Neural progenitor cell (in vitro differentiated cells): Measurements from ENCODE around the gene LZTS2. TPM values are rescaled to one million over a fixed set of nuclear protein-coding genes. Genes with fewer than 3 reads are reported as not detected.

Experiments
- DNase-seq: peaks from one replicate; pipeline ENCODE4 v3.0.0-alpha.2; 2016; ENCODE audit warnings: low spot score
- H2AFZ ChIP-seq: fragments of 200-600 bp; sonication (generic); replicated peaks from 2 replicates; pipeline ENCODE4 v1.6.1; 2016; ENCODE audit warnings: antibody characterized with exemption
- H3F3A ChIP-seq: fragments of 200-600 bp; sonication (generic); 2 replicates; pipeline ENCODE4 v1.6.1; 2016; ENCODE audit warnings: antibody characterized with exemption, low read depth
- H3K27ac ChIP-seq: fragments of 200-600 bp; sonication (generic); 2 replicates; pipeline ENCODE4 v1.5.1; 2016; ENCODE audit warnings: mild to moderate bottlenecking
- H3K27me3 ChIP-seq: fragments of 200-600 bp; sonication (generic); 2 replicates; pipeline ENCODE4 v1.6.1; 2016; ENCODE audit warnings: mild to moderate bottlenecking, moderate library complexity
- H3K36me3 ChIP-seq: fragments of 200-600 bp; sonication (generic); 2 replicates; pipeline ENCODE4 v1.5.1; 2016
- H3K4me1 ChIP-seq: fragments of 200-600 bp; sonication (generic); 2 replicates; pipeline ENCODE4 v1.6.1; 2016; ENCODE audit warnings: mixed run types
- H3K4me2 ChIP-seq: fragments of 200-600 bp; sonication (generic); 2 replicates; pipeline ENCODE4 v1.6.1; 2016
- H3K4me3 ChIP-seq: fragments of 200-600 bp; sonication (generic); 2 replicates; pipeline ENCODE4 v1.5.1; 2016
- H3K79me2 ChIP-seq: fragments of 200-600 bp; sonication (generic); 2 replicates; pipeline ENCODE4 v1.6.1; 2016; ENCODE audit warnings: low read depth
- H3K9ac ChIP-seq: fragments of 200-600 bp; sonication (generic); 2 replicates; pipeline ENCODE4 v1.6.1; 2016
- H3K9me3 ChIP-seq: fragments of 200-600 bp; sonication (generic); 2 replicates; pipeline ENCODE4 v1.5.1; 2016; ENCODE audit warnings: low read depth
- H4K20me1 ChIP-seq: fragments of 200-600 bp; sonication (generic); 2 replicates; pipeline ENCODE4 v1.6.1; 2016; ENCODE audit warnings: low read depth
- H3K27ac Mint-ChIP-seq: 3 replicates; pipeline ENCODE4 v1.8.0; 2021; ENCODE audit warnings: mixed read lengths
- H3K27me3 Mint-ChIP-seq: 2 replicates; pipeline ENCODE4 v1.8.0; 2022; ENCODE audit warnings: low read depth, mild to moderate bottlenecking, inconsistent platforms, moderate library complexity, mixed read lengths; ENCODE audit not compliant: insufficient read depth
- H3K36me3 Mint-ChIP-seq: 3 replicates; pipeline ENCODE4 v1.8.0; 2021; ENCODE audit warnings: mixed read lengths
- H3K4me1 Mint-ChIP-seq: 3 replicates; pipeline ENCODE4 v1.8.0; 2021; ENCODE audit warnings: mixed read lengths
- H3K4me3 Mint-ChIP-seq: 3 replicates; pipeline ENCODE4 v1.8.0; 2021; ENCODE audit warnings: mild to moderate bottlenecking, moderate library complexity, mixed read lengths
- H3K9me3 Mint-ChIP-seq: 3 replicates; pipeline ENCODE4 v1.8.0; 2020; ENCODE audit warnings: mixed read lengths
- CTCF ChIP-seq: fragments of 200-600 bp; sonication (generic); IDR thresholded peaks from 2 replicates; pipeline ENCODE4 v1.5.1; 2017; ENCODE audit warnings: antibody characterized with exemption, mild to moderate bottlenecking
- EZH2 ChIP-seq: fragments of 200-600 bp; sonication (generic); IDR thresholded peaks from 2 replicates; pipeline ENCODE4 v1.6.1; 2017; ENCODE audit warnings: antibody characterized with exemption, mild to moderate bottlenecking, moderate library complexity
- EZH2phosphoT487 ChIP-seq: fragments of 200-600 bp; sonication (generic); IDR thresholded peaks from 2 replicates; pipeline ENCODE4 v1.6.1; 2017; ENCODE audit warnings: antibody characterized with exemption
- total RNA-seq: library from RNA; depleted of rRNA; stranded (reverse); fragments of >200 nt; gene quantifications from 2 replicates; pipeline ENCODE4 v1.2.3, GENCODE V29; 2015; ENCODE audit warnings: low replicate concordance

Gene LZTS2
- total RNA-seq, 1 donor from 2014 or later, result 34.7 TPM

- no peak overlapping the region for H3K9ac ChIP-seq
- Mint-ChIP-seq H3K36me3 (no peaks in the 10 kb centered on the region), H3K4me3 (no peak overlapping the region), H3K27me3 (peaks cover 33% of the 10 kb centered on the region), H3K9me3 (no peaks in the 10 kb centered on the region), H3K27ac (no peak overlapping the region), H3K4me1 (peaks cover 24% of the 10 kb centered on the region)
- no peak overlapping the region for H2AFZ ChIP-seq
- no peak for TF ChIP-seq CTCF
- TF ChIP-seq EZH2phosphoT487, result no peak
- no peak for TF ChIP-seq EZH2
- peak overlapping the region; percentile 62 for H3K4me2 ChIP-seq
- no peak overlapping the region for H3K27ac ChIP-seq
- DNase-seq, result no peak
- H3K36me3 ChIP-seq, result no peaks in the 10 kb centered on the region
- H4K20me1 ChIP-seq, result no peaks in the 10 kb centered on the region
- H3K4me1 ChIP-seq, result peaks cover 9% of the 10 kb centered on the region
- no peaks in the 10 kb centered on the region for H3K9me3 ChIP-seq
- H3K27me3 ChIP-seq, result peaks cover 70% of the 10 kb centered on the region
- peaks cover 8% of the 10 kb centered on the region for H3F3A ChIP-seq
- no peak overlapping the region for H3K4me3 ChIP-seq
- H3K79me2 ChIP-seq, result no peaks in the 10 kb centered on the region
Observed at GRCh38 chr10:101019440-101019703, 19.8 kb downstream of the LZTS2 start.

GRCh38 chr10:101020427-101021075, 20.9 kb downstream of the LZTS2 start:
- H3K9me3 Mint-ChIP-seq, result no peaks in the 10 kb centered on the region

GRCh38 chr10:101021239-101021638, 21.6 kb downstream of the LZTS2 start:
- no peak overlapping the region for H3K9ac ChIP-seq
- Mint-ChIP-seq H3K4me1 (peaks cover 15% of the 10 kb centered on the region), H3K27me3 (peaks cover 30% of the 10 kb centered on the region), H3K9me3 (no peaks in the 10 kb centered on the region), H3K36me3 (no peaks in the 10 kb centered on the region), H3K27ac (no peak overlapping the region), H3K4me3 (no peak overlapping the region)
- no peak overlapping the region for H3K4me3 ChIP-seq
- DNase-seq, result no peak
- no peak overlapping the region for H2AFZ ChIP-seq
- no peaks in the 10 kb centered on the region for H3K9me3 ChIP-seq
- H3K4me2 ChIP-seq, result no peak overlapping the region
- no peaks in the 10 kb centered on the region for H3K36me3 ChIP-seq
- no peaks in the 10 kb centered on the region for H4K20me1 ChIP-seq
- peaks cover 9% of the 10 kb centered on the region for H3K4me1 ChIP-seq
- H3K27ac ChIP-seq, result no peak overlapping the region
- H3K27me3 ChIP-seq, result peaks cover 52% of the 10 kb centered on the region
- TF ChIP-seq EZH2 (no peak), EZH2phosphoT487 (no peak), CTCF (no peak)
- no peaks in the 10 kb centered on the region for H3K79me2 ChIP-seq
- peaks cover 8% of the 10 kb centered on the region for H3F3A ChIP-seq

More at GRCh38 chr10:101020427-101021075, 20.9 kb downstream of the LZTS2 start:
- Histone ChIP-seq H3K36me3 (no peaks in the 10 kb centered on the region), H3K4me1 (peaks cover 9% of the 10 kb centered on the region), H3K9me3 (no peaks in the 10 kb centered on the region), H3K27ac (no peak overlapping the region), H2AFZ (no peak overlapping the region), H3F3A (peaks cover 8% of the 10 kb centered on the region), H3K4me3 (no peak overlapping the region), H3K4me2 (no peak overlapping the region), H3K9ac (no peak overlapping the region), H3K27me3 (peaks cover 59% of the 10 kb centered on the region), H3K79me2 (no peaks in the 10 kb centered on the region), H4K20me1 (no peaks in the 10 kb centered on the region)
- no peak overlapping the region for H3K27ac Mint-ChIP-seq
- H3K36me3 Mint-ChIP-seq, result no peaks in the 10 kb centered on the region
- H3K4me1 Mint-ChIP-seq, result peaks cover 18% of the 10 kb centered on the region
- peaks cover 31% of the 10 kb centered on the region for H3K27me3 Mint-ChIP-seq
- no peak for DNase-seq
- H3K4me3 Mint-ChIP-seq, result no peak overlapping the region
- no peak for TF ChIP-seq EZH2

- Histone ChIP-seq H3K27ac (no peak overlapping the region), H3F3A (peaks cover 8% of the 10 kb centered on the region), H3K9me3 (no peaks in the 10 kb centered on the region), H3K4me1 (peaks cover 11% of the 10 kb centered on the region), H3K36me3 (no peaks in the 10 kb centered on the region), H3K9ac (no peak overlapping the region), H3K27me3 (peaks cover 46% of the 10 kb centered on the region), H3K79me2 (no peaks in the 10 kb centered on the region), H3K4me2 (no peak overlapping the region), H3K4me3 (no peak overlapping the region), H2AFZ (no peak overlapping the region), H4K20me1 (no peaks in the 10 kb centered on the region)
- no peak overlapping the region for H3K4me3 Mint-ChIP-seq
- TF ChIP-seq EZH2phosphoT487 (no peak), EZH2 (no peak), CTCF (no peak)
- no peak for DNase-seq
- H3K9me3 Mint-ChIP-seq, result no peaks in the 10 kb centered on the region
- peaks cover 25% of the 10 kb centered on the region for H3K27me3 Mint-ChIP-seq
- peaks cover 12% of the 10 kb centered on the region for H3K4me1 Mint-ChIP-seq
- no peaks in the 10 kb centered on the region for H3K36me3 Mint-ChIP-seq
- peak overlapping the region; percentile 57 for H3K27ac Mint-ChIP-seq
Observed at GRCh38 chr10:101021692-101022251, 22.2 kb downstream of the LZTS2 start.
